K562 (cell line): Measurements from ENCODE around the gene ZNF552. TPM values are rescaled to one million over a fixed set of nuclear protein-coding genes. Genes with fewer than 3 reads are reported as not detected.

ENCODE experiments used
- ATF7 ChIP-seq: fragments of 450-650 bp; IDR thresholded peaks from 2 replicates; pipeline ENCODE4 v1.7.1; 2014; ENCODE audit warnings: mild to moderate bottlenecking, moderate library complexity
- BRCA1 ChIP-seq, 2 experiments: fragments of 450-650 bp in 1 of 2; sonication (generic) in 1 of 2; formaldehyde crosslinking in 1 of 2; IDR thresholded peaks; 2 replicates each; pipeline versions ENCODE4 v1.5.0 to v1.6.1; 2017 to 2020; ENCODE audit warnings: mild to moderate bottlenecking in 1 of 2, missing genetic modification reagents in 1 of 2
- CBX5 ChIP-seq: IDR thresholded peaks from 2 replicates; pipeline ENCODE4 v1.6.1; 2014; ENCODE audit warnings: low read depth, borderline replicate concordance
- MBD2 ChIP-seq: sonication (generic); IDR thresholded peaks from 2 replicates; pipeline ENCODE4 v1.6.1; 2016; ENCODE audit warnings: low read depth, borderline replicate concordance
- NEUROD1 ChIP-seq: fragments of 150-350 bp; IDR thresholded peaks from 2 replicates; pipeline ENCODE4 v1.6.1; 2014; ENCODE audit warnings: borderline replicate concordance, low read length, low read depth; ENCODE audit not compliant: partially characterized antibody
- NFYB ChIP-seq: IDR thresholded peaks from 2 replicates; pipeline ENCODE4 v1.6.1; 2011; ENCODE audit warnings: mild to moderate bottlenecking, moderate library complexity; ENCODE audit not compliant: insufficient read length; ENCODE audit errors: extremely low read depth
- NR3C1 ChIP-seq: sonication (generic); formaldehyde crosslinking; IDR thresholded peaks from 2 replicates; pipeline ENCODE4 v1.8.1; 2022; ENCODE audit warnings: missing genetic modification reagents
- POLR2B ChIP-seq: fragments of 450-650 bp; IDR thresholded peaks from 2 replicates; pipeline ENCODE4 v1.6.1; 2018; ENCODE audit warnings: low read depth; ENCODE audit not compliant: partially characterized antibody
- PPARD ChIP-seq: fragments of 250-450 bp; sonication (Bioruptor Pico); IDR thresholded peaks from 2 replicates; pipeline ENCODE4 v1.8.0; 2022; ENCODE audit warnings: inconsistent platforms, mild to moderate bottlenecking, moderate library complexity
- RBFOX2 ChIP-seq: fragments of 200-400 bp; formaldehyde crosslinking; IDR thresholded peaks from 2 replicates; pipeline ENCODE4 v1.6.1; 2017; ENCODE audit warnings: low read depth, mild to moderate bottlenecking, low read length, moderate library complexity
- SAFB ChIP-seq: fragments of 200-400 bp; formaldehyde crosslinking; IDR thresholded peaks from 2 replicates; pipeline ENCODE4 v1.6.1; 2017; ENCODE audit warnings: low read depth, low read length, borderline replicate concordance
- SIN3A ChIP-seq, 2 experiments: fragments of 150-350 bp in 1 of 2; IDR thresholded peaks; 2 replicates each; pipeline ENCODE4 v1.6.1; 2011 to 2016; ENCODE audit warnings: borderline replicate concordance in 2 of 2, low read depth in 2 of 2, low read length in 2 of 2, mild to moderate bottlenecking in 2 of 2, moderate library complexity in 2 of 2; ENCODE audit not compliant: control insufficient read depth in 1 of 2
- SMARCA5 ChIP-seq: fragments of 450-650 bp; IDR thresholded peaks from 2 replicates; pipeline ENCODE4 v1.6.1; 2016
- TBP ChIP-seq: optimal IDR thresholded peaks from 2 replicates; pipeline ENCODE3; 2011; ENCODE audit warnings: low read depth, low read length, improper control_type of control experiment
- TCF3 ChIP-seq: sonication (generic); formaldehyde crosslinking; IDR thresholded peaks from 2 replicates; pipeline ENCODE4 v1.4.0; 2020; ENCODE audit warnings: mild to moderate bottlenecking, missing genetic modification reagents
- U2AF2 ChIP-seq: fragments of 200-400 bp; formaldehyde crosslinking; optimal IDR thresholded peaks from 2 replicates; pipeline ENCODE3; 2017; ENCODE audit warnings: low read depth, mild to moderate bottlenecking, low read length
- ZBED1 ChIP-seq: IDR thresholded peaks from 2 replicates; pipeline ENCODE4 v1.6.1; 2014
- ZFX ChIP-seq: sonication (generic); formaldehyde crosslinking; IDR thresholded peaks from 2 replicates; pipeline ENCODE4 v1.8.0; 2022; ENCODE audit warnings: mild to moderate bottlenecking, missing genetic modification reagents, moderate library complexity
- polyA plus RNA-seq, 8 experiments: library from polyadenylated mRNA; depleted of rRNA in 4 of 8; stranded (reverse) in 5 of 8; unstranded in 3 of 8; fragments of >200 nt; fragmentation: Nextera tagmentation in 2 of 8; fragmentation: Illumina TruSeq in 1 of 8; extraction: Ambion mirVana in 2 of 8; extraction: Trizol in 1 of 8; gene quantifications; 2 replicates each; pipeline versions ENCODE4 v1.2.1 to v1.2.3, GENCODE V29; 2011 to 2014; ENCODE audit warnings: inconsistent platforms in 1 of 8, missing spikeins in 1 of 8
- total RNA-seq, 7 experiments: library from RNA; depleted of rRNA in 6 of 7; stranded (reverse); fragments of >200 nt in 6 of 7; fragmentation: Illumina TruSeq in 2 of 7; extraction: Trizol in 2 of 7; gene quantifications; 2 replicates each; pipeline versions ENCODE4 v1.2.1 to v1.2.3, GENCODE V29; 2011 to 2021; ENCODE audit warnings: low replicate concordance in 1 of 7
- TF ChIP-seq, protein P1 (sequence below): fragments of 150-350 bp; conservative IDR thresholded peaks from 2 replicates; pipeline ENCODE4 v1.6.1; 2014; ENCODE audit warnings: low read length
- TF ChIP-seq, protein P2 (sequence below): sonication (generic); formaldehyde crosslinking; IDR thresholded peaks from 2 replicates; pipeline ENCODE4 v1.8.0; 2022; ENCODE audit warnings: missing genetic modification reagents, mild to moderate bottlenecking, borderline replicate concordance
- TF ChIP-seq, protein P3 (sequence below), 3 experiments: fragments of 200-800 bp in 1 of 3; sonication (Bioruptor generic) in 1 of 3; sonication (generic) in 1 of 3; formaldehyde crosslinking in 1 of 3; IDR thresholded peaks; 2 replicates each; pipeline versions ENCODE4 v1.6.1 to v1.8.0; 2016 to 2022; ENCODE audit warnings: mild to moderate bottlenecking in 2 of 3, missing compliant biosample characterization in 2 of 3, missing genetic modification characterization in 2 of 3, missing genetic modification reagents in 1 of 3
- TF ChIP-seq, protein P4 (sequence below): fragments of 450-650 bp; conservative IDR thresholded peaks from 2 replicates; pipeline ENCODE4 v1.6.1; 2016; ENCODE audit warnings: missing genetic modification characterization, low read depth, mild to moderate bottlenecking, missing compliant biosample characterization, moderate library complexity

ZNF552 gene
- total and polyA plus RNA-seq, 9 of the 15 experiments (the other 6 are each of a cell fraction or from before 2014, with no cell fraction given), result 4.4 to 12.4 (median 8.5) TPM

DNA sequence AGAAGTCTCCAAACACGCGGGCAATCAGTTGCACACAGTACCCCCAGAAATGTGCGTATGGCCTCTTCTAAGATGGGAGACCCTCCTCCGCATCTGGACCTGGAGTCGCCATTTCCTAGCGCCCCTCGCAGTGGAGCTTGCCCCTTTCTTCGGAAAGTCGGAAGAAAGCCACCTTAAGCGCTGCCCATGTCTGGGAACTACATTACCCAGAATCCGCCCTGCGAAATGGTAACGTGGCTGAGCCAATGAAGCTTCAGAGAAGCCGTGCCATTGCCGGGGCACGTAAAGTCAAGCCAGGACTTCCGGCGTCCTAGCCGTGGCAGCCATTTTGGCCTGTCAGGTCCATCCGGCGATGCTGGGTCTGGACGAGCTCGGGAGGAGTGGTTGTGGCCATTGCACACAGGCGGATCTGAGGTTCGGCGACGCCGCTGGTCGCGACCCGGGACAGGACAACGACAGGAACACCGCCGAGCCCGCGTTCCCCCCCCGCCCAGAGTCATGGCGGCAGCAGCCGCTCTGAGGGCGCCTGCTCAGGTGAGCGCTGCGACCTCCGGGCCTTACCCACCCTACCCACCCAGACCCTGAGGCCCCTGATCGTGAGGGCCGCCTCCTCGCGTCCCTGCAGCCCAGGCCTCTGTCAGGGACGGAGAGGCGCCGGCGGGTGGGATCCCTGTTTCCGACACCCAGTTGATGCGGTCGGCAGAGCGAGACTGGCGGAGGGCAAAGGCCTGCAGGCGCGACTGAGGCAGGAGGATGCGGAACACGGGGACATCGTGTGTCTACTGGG is 45.2 kb downstream of the ZNF552 start, which contains the start of gene ZNF586 (continued):
- TF ChIP-seq SIN3A (IDR thresholded peaks at IDR 0.05; ENCODE audit: borderline replicate concordance in 2 of 2, control insufficient read depth in 1 of 2, low read depth in 2 of 2, low read length in 2 of 2) (peak; percentile 65 to 70; a peak in 1 of 4 replicates), ZBED1 (peak; percentile 69; the same call in 1 of the 2 replicates), CBX5 (0 out of 2 replicates have a peak, but pooled peaks have one; percentile 54), NEUROD1 (no peak), ATF7 (peak; percentile 51), U2AF2 (no peak), MBD2 (peak; percentile 88), TBP (peak; percentile 20), TCF3 (CRISPR knock-in tag) (no peak), RBFOX2 (peak; percentile 92), PPARD (CRISPR knock-in tag) (no peak), BRCA1 (IDR thresholded peaks at IDR 0.05) (no peak), BRCA1 (CRISPR knock-in tag; IDR thresholded peaks at IDR 0.05) (no peak), SAFB (no peak), NFYB (peak; percentile 89), SMARCA5 (no peak), NR3C1 (CRISPR knock-in tag) (no peak), POLR2B (peak; percentile 60), ZFX (CRISPR knock-in tag) (peak; percentile 75)
- TF ChIP-seq, protein P1, sequence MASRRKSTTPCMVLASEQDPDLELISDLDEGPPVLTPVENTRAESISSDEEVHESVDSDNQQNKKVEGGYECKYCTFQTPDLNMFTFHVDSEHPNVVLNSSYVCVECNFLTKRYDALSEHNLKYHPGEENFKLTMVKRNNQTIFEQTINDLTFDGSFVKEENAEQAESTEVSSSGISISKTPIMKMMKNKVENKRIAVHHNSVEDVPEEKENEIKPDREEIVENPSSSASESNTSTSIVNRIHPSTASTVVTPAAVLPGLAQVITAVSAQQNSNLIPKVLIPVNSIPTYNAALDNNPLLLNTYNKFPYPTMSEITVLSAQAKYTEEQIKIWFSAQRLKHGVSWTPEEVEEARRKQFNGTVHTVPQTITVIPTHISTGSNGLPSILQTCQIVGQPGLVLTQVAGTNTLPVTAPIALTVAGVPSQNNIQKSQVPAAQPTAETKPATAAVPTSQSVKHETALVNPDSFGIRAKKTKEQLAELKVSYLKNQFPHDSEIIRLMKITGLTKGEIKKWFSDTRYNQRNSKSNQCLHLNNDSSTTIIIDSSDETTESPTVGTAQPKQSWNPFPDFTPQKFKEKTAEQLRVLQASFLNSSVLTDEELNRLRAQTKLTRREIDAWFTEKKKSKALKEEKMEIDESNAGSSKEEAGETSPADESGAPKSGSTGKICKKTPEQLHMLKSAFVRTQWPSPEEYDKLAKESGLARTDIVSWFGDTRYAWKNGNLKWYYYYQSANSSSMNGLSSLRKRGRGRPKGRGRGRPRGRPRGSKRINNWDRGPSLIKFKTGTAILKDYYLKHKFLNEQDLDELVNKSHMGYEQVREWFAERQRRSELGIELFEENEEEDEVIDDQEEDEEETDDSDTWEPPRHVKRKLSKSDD, result 0 out of 2 replicates have a peak, but pooled peaks have one; percentile 31
- TF ChIP-seq, protein P2, sequence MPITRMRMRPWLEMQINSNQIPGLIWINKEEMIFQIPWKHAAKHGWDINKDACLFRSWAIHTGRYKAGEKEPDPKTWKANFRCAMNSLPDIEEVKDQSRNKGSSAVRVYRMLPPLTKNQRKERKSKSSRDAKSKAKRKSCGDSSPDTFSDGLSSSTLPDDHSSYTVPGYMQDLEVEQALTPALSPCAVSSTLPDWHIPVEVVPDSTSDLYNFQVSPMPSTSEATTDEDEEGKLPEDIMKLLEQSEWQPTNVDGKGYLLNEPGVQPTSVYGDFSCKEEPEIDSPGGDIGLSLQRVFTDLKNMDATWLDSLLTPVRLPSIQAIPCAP (CRISPR knock-in tag), result no peak
- TF ChIP-seq, protein P3, sequence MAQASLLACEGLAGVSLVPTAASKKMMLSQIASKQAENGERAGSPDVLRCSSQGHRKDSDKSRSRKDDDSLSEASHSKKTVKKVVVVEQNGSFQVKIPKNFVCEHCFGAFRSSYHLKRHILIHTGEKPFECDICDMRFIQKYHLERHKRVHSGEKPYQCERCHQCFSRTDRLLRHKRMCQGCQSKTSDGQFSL (CRISPR knock-in tag; IDR thresholded peaks at IDR 0.05), result peak; percentile 84
- TF ChIP-seq, protein P3 (tag; IDR thresholded peaks at IDR 0.05), result no peak
- TF ChIP-seq, protein P4, sequence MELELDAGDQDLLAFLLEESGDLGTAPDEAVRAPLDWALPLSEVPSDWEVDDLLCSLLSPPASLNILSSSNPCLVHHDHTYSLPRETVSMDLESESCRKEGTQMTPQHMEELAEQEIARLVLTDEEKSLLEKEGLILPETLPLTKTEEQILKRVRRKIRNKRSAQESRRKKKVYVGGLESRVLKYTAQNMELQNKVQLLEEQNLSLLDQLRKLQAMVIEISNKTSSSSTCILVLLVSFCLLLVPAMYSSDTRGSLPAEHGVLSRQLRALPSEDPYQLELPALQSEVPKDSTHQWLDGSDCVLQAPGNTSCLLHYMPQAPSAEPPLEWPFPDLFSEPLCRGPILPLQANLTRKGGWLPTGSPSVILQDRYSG (tag), result no peak
